HG02610 (cell line): ENCODE measurements around the gene ZNF792.
"Not testable (repeated sequence)": the region's sequence is repeated elsewhere in the genome, so short reads cannot be mapped to it uniquely, and the experiment has no call there.

Source experiments
- ATAC-seq: cut with Tn5 transposase; IDR thresholded peaks from one replicate; pipeline ENCODE4 v1.9.1; 2021; ENCODE audit warnings: mild to moderate bottlenecking, moderate library complexity; ENCODE audit not compliant: unreplicated experiment

The ZNF792 gene

GRCh38 chr19:34972163-34972705, 8.2 kb upstream of the ZNF792 start:
- no peak for ATAC-seq

DNA sequence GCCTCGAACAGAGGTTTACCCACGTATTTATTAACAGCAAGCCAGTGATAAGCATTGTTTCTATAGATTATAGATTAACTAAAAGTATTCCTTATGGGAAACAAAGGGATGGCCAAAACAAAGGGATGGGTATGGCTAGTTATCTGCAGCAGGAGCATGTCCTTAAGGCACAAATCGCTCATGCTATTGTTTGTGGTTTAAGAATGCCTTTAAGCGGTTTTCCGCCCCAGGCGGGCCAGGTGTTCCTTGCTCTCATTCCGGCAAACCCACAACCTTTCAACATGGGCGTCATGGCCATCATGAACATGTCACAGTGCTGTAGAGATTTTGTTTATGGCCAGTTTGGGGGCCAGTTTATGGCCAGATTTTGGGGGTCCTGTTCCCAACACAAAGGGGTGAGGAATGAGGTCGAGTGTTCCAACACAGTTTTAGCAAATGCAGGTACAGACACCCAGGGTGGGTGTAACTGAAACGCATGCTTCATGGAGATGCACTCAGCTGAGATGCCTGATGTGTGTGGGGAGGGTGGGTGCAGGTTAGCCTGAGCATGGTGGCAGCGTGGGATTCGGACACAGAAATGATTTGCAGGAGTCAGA, 6.3 kb upstream of the ZNF792 start:
- not testable (repeated sequence) for ATAC-seq

DNA sequence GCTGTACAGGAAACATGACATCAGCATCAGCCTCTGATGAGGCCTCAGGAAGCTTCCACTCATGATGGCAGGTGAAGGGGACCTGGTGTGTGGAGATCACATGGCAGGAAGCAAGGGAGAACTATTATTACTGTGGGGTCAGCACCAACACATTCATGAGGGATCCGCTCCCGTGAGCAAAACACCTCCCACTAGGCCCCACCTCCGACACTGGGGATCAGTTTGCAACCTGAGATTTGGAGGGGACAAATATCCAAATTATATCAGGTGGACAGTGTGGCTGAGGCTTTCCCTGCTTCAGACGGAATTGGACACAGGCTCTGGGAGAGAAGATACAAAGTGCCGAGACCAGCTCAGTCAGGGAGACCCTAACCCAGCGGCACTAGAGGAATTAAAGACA, 5.7 kb upstream of the ZNF792 start:
- ATAC-seq = no peak

- no peak for ATAC-seq
Measured at GRCh38 chr19:34967551-34967950, 3.5 kb upstream of the ZNF792 start.

DNA sequence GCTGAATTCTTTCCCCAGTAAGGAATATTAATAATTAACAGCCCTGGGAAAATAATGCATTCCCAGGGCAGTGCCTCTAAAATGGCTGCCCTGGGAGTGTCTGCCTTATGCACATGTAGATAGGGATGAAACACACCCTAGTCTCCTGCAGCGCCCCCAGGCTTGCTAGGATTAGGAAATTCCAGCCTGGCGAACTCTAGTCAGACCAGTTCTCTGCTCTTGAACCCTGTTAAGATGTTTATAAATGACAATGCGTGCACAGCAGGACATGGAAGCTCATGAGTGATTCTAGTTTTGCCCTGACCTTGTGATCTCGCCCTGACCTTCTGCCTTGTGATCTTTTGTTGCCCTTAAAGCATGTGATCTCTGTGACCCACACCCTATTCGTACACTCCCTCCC, 1.5 kb upstream of the ZNF792 start:
- not testable (repeated sequence) for ATAC-seq

GRCh38 chr19:34964598-34964997, 569 bp upstream of the ZNF792 start:
- ATAC-seq = no peak

DNA sequence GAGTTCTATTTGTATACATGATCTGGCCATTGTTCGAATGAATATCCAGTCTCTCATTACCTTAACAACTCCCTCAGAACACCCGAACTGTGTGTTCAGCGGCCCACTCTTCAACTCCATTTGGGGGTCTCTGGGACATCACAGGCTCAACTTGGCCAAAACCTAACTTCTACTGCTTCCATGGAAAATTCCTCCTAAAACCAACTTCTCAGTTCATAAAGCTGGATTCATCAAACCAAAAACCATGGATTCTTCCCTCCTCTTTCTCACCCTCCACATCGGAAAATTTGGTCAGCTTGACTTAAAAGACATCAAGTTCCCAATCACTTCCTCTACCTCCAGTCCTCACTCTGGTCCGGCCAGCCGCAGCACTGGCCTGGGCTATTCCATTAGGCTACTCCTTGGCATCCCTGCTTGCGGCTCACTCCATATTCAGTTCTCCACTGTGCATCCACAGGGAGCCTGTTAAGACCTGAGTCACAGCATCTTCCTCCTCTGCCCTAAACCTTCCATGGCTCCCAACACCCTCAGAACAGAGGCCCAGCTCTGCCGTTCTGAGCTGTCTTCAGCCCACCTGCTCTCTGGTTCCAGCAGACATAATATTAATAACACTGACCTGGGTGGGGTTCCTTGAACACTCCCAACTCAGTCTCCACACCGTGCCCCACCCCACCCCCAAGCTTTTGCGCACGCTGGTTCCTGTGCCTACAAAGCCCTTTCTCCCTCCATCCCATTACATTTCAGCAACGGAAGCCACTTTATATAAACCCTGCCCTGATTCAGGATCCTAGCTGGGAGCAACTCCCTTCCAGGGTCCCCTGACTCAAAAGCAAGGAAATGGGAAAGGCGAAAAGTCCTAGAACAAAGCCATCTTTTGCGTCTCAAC, 1.1 kb downstream of the ZNF792 start:
- no peak for ATAC-seq

GRCh38 chr19:34961775-34962686, 2.0 kb downstream of the ZNF792 start:
- no peak for ATAC-seq

DNA sequence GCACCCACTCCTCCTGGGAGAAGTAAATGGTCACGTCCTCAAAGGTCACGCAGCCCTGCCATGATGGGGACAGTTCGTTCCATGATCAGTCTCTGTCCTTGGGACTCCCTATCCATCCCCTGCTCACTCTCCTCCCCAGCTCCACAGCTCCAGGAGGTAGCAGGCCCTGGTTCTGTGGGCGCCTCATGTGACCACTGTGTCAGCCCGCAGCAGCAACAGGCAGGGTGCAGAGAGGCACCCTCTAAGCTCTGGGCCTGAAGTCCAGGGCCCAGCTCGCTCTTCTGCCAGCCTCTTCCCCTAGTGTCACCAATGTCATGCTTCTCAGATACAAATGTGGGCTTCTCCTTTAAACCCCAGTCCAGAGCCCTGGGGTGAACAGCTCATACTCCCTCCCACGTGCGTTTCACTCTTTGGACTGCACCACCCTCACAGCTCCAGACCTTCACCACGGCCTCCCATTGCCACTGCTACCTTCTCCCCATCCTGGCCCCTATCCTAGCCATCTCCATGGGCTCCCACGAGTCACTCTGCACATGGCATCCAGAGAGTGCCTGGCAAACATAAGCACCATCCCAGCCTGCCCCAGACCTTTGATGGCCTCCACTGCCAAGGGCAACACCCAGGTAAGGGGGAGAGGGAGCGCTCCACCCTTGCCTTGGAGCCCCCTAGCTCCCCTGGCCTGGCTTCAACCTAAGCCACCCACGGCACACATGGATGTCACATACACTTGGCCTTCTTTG, 2.9 kb downstream of the ZNF792 start:
- ATAC-seq = no peak

DNA sequence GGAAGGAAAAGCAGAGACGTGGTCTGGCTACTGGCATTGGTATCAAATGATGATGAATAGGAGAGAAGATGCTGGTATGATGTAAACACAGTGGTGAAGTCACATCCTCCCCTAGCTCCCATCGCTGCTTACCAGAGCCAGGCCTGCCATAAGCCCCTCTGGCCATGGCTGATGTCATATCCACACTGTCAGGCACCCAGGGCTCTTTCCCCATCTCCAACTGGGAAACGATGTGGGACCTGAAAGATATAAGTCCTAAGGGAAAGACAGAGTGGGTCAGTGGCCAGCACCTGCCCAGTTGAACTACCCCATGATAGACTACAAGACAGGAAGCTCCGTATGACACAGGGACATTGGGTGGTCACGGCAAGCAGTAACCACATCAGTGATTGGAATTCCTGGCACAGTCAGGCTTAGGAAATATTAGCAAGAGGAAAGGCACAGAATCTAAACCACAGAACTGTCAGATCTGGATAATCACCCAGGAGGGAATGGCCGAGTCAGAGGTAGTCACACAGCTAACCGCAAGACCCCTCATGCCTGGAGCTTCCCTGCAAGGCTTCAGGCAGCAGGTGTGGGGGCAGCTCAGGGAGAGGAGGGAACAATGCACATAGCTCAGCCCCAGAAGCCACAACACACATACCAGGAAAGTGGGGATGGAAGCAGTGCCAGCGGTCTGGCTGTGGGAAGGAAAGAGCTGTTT, 3.8 kb downstream of the ZNF792 start:
- no peak for ATAC-seq

DNA sequence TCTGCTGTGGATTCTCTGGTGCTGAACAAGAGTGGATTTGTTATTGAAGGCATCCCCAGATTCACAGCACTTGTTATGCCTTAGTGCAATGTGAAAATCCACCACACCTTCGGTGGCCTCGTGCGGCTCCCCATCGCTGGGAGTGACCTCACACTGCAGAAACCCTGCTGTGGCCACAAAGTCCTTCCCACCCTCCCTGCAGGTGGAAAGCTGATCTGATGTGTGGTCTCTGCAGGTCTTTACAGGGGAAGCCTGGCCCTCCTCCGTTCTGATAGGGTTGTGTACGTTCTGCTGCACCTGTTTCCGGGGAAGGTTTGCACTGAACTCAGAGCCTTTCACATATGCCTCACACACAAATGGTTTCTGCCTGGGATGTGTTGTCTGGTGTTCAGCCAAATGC, 5.0 kb downstream of the ZNF792 start:
- no peak for ATAC-seq

DNA sequence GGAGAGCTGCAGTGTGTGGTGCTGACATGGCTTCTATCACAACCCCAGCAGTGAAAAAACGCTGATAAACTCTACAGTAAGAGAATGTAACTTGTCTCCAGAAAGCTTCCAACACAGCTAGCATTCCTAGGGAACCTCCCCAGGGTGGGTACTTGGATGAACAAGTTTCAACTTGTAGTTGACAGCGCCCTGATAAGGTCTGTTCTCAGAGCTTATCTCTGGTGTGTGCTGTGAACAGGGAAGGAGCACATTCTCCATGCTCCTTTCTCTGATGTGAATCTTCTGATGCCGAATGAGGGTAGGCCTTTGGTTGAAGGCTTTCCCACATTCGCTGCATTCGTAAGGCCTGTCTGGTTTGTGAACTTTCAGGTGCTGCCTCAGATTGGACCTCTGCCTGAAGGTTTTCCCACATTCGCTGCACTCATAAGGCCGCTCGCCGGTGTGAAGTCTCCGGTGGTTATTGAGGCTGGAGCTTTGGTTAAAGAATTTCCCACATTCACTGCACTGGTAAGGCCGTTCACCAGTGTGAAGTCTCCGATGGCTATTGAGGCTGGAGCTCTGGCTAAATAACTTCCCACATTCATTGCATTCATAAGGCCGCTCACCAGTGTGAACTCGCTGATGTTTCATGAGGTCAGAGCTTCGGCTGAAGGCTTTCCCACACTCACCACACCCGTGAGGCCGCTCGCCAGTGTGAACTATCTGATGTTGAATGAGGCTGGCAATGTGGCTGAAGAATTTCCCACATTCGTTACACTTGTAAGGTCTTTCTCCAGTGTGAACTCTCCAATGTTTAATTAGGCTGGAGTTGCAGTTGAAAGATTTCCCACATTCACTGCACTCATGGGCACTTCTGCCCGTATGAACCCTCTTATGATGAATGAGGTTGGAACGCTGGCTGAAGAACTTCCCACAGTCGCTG, 5.9 kb downstream of the ZNF792 start:
- no peak for ATAC-seq

- ATAC-seq = no peak
Measured at GRCh38 chr19:34953092-34953491, 10.9 kb downstream of the ZNF792 start.

- no peak for ATAC-seq
Measured at GRCh38 chr19:34943861-34944573, 20.0 kb downstream of the ZNF792 start.

- ATAC-seq = no peak
Measured at GRCh38 chr19:34938886-34939285, 25.1 kb downstream of the ZNF792 start.

GRCh38 chr19:34936184-34936583, 27.8 kb downstream of the ZNF792 start:
- ATAC-seq = no peak

GRCh38 chr19:34932494-34932893, 31.5 kb downstream of the ZNF792 start:
- ATAC-seq = no peak
